Fibroblast of peridontal ligament (primary cell): ENCODE data around the gene HSPB2.
"Not testable (repeated sequence)": the region's sequence is repeated elsewhere in the genome, so short reads cannot be mapped to it uniquely, and the experiment has no call there.

Source experiments
- DNase-seq: peaks from one replicate; pipeline ENCODE4 v3.0.0-alpha.2; 2010; ENCODE audit errors: extremely low read depth

The HSPB2 gene, protein sequence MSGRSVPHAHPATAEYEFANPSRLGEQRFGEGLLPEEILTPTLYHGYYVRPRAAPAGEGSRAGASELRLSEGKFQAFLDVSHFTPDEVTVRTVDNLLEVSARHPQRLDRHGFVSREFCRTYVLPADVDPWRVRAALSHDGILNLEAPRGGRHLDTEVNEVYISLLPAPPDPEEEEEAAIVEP

DNA sequence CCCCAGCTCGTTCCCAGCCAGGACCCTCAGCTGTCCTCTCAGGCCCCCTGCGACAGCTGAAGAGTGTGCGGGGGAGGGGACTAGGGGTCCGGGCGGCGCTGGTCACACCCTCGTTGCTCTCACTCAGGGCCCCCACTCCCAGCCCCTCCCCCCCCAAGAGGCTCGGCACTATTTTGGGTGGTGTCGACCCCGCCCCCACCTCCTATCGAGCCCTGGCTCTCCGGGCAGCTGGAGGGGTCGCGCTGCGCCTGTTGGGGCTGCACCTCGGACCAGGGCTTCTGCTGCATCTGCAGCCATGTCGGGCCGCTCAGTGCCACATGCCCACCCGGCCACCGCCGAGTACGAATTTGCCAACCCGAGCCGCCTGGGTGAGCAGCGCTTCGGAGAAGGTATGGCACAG, at the start of gene HSPB2:
TSS of gene HSPB2 (plus strand) at position 200 of the 400 bp plus-strand sequence. CDS start at position 296, 96 bp downstream.
- no peak for DNase-seq

DNA sequence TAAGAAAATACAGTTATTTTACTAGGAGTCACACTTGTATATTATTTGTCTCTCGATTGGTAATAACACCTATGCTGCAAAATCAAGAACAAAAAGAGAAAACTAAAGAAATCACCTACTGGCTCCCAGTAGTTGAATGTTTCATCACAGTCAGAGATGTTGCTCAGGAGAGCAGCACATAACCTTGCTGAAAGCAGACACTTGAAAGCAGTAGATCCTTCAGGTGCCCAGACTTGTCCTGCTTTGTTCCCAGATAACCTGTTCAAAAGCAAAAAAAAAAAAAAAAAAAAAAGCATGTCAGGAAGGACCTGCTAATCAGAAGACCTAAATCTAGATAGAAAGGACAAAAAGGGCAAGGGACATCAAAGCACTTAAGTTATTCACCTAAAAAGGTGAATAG, 42.4 kb upstream of the HSPB2 start:
- no peak for DNase-seq

DNA sequence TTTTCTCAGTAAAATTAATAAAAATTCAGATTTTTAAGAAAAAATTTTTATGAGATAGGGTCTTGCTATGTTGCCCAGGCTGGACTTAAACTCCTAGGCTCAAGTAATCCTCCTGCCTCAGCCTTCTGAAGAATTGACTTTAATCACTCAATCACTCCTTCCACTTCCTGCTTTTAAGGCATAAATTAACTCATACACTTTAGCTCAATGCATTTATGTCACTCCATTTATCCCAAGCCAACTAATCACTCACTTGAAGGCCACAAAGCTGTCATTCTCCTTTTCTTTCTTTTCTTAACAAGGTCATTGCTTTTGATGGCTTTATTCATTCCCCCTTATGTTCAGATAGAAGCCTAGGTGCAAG, 42.0 kb upstream of the HSPB2 start:
- no peak for DNase-seq

DNA sequence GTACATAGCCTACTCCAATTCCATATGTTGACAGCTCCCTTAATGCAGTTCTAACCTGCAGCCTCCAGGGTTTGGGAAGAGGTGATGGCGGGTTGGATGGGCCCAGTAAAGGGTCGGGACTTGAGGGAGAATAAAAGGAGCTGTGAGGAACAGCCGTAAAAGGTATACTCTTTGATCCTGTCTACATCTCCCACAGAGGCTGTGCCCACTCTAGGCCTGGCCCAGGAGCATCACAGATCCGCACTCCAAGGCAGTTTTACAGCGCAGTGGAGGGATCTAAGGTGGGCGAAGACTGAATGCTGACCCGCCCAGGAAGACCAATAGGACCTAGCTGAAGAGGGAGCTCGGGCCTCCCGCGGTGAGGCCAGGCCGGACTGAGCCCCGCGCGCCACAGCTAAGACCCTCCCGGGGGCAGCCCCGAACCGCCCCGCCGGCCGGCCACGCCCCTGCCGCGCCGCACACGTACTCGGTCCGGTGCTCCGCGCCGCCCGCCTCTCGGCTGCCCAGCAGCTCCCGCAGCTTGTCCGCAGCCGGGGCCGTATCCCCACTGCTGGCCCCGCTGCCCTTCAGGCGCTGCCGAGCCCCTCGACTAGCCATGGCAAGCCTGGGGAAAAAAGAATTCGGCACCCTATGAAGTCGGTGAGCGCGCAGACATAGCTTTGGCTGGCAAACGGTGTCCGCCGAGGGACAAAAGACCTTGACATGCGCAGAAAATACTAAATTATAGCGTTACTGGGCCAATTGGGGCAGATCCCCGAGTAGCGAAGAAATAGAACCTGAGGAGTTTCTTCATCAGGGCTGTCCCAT, 41.4 kb upstream of the HSPB2 start, which contains the start of gene ALG9:
TSS of gene ALG9 (minus strand) at position 696 of the 807 bp plus-strand sequence. CDS start at position 597, 99 bp downstream.
- DNase-seq = peak; percentile 86

DNA sequence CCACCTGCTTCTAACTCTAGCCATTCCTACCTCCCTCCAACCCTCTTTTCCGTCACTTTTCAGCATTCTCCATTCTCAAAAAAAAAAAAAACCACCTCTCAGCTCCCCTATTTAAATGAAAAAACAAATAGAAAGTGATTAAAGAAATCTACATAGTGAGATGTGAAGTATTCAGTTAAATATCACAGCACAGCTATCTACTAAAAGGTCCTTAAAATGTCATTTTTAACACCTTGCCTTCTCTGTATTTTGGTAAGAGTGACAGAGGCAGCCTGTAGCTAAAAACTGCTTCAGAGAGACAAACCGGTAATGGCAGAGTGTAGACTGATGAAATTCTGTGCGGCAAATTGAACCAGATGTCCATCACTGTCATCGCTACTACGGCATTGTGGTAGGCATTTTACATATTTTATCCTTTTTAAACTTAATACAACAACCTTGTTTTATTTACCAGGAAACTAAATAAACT, 40.8 kb upstream of the HSPB2 start:
- DNase-seq = no peak

DNA sequence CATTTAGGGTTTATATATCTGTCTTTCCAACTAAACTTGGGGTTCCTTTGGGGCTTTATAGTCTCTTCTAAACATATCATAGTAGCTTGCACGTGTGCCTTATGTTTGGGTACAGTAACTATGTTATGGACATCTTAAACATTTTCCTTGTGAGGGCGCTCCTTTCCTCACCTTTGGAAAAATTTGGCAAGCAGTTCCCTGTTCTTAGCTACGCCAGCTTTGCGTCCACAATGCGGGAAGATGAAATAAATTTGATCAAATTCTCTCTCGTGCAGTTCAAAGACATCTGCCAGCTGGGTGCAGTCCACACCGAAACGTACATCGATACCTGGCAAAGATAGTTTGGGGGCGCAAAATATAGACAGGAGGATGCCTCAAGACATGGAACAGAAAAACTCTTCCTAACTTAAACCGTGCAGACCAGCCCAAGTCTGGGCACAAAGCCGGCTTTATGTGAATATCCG, 34.1 kb upstream of the HSPB2 start:
- DNase-seq = peak; percentile 18

DNA sequence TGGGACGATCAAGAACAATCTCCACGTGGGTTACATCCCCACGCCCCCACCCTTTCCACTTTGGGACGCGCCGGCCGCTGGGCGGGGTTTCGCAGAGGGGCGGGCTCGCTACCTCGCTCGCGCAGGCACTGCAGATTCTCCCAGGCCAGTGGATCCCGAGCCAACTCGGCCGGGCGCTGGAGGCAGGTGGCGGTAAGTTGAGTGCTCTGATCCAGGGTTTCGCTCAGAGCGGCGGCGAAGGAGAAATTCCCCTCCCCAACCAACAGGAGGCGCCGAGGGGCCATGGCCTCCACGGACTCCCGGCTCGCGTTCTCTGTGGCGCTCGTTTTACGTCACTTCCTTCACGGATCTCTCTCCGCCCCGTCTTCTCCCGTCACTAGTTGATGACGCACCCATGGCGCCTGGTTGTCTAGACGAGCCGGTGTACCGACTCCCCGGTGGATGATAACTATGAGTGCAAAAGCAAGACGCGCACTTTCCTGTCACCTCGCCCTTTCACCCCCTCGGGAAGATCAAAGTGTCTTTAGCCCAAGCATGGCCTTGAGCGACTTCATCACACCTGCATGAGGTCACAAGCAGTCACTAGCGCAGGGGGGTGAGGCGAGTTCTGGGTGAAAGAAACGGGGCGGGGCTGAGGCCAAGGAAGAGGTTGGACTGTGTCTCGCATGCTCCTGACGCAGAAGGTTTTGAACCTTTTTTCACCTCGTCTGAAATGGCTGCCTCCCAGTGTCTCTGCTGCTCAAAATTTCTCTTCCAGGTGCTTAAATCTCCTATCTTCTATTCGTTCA, 33.5 kb upstream of the HSPB2 start, which contains the start of the genes CFAP68 and FDXACB1:
TSS of gene CFAP68 (plus strand) at position 693 of the 788 bp plus-strand sequence. CDS start at position 713, 20 bp downstream.
TSS of gene FDXACB1 (minus strand) at position 317 of the 788 bp plus-strand sequence. CDS start at position 284, 33 bp downstream.
- peak; percentile 98 for DNase-seq

DNA sequence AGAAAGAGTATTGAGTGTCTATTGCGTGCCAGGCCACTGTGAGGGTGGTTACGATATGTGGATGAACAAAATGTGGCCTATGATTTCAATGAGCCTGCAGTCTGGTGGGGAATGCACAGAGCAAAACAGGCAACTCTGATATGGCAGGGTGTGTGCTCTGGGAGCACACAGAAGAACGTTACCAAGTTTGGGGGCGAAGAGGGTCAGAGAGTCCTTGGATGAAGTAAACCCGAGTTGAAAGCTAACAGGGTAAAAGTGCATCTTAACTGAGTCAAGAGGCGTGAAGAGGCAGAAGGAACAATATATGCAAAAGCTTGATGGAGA, 32.9 kb upstream of the HSPB2 start:
- no peak for DNase-seq

DNA sequence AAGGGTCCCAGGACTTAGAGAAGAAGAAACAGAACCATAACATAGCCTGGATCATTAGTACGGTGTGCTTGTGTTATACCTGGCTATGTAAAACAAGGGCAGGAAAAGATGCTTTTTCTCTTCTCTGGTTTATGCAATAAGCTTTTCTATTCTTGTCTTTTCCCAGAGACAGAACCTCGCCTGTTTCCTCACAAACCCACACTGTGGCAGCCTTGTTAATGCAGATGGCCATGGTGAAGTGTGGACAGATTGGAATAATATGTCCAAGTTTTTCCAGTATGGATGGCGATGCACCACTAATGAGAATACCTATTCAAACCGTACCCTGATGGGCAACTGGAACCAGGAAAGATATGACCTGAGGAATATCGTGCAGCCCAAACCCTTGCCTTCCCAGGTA, 30.3 kb upstream of the HSPB2 start:
- DNase-seq = no peak

DNA sequence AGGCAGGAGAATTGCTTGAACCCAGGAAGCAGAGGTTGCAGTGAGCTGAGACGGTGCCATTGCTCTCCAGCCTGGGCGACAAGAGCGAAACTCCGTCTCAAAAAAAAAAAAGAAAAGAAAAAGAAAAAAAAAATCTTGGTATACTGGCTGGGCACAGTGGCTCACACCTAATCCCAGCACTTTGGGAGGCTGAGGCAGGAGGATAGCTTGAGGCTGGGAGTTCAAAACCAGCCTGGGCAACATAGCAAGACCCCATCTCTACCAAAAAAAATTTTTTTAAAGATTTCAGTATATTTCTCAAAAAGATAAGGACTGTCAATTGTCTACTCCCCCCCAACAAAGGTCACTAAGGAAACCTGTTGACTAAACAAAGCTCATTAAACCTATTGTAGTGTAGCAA, 27.5 kb upstream of the HSPB2 start:
- not testable (repeated sequence) for DNase-seq

DNA sequence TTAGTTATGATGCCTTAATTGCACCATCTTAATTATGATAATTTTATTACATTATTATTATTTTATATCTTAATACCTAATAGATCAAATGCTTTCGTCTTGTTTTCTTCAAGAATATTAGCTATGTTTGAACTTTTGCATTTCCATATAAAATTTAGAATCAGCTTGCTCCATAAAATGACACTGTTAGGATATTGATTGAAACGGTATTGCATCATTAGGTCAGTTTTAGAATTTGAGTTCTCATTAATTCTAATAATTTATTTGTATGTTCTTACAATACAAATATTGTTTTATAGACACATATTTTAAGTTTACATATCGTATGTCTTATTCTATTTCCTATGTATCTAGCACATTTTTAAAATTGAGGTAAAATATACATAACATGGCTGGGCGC, 26.5 kb upstream of the HSPB2 start:
- no peak for DNase-seq

DNA sequence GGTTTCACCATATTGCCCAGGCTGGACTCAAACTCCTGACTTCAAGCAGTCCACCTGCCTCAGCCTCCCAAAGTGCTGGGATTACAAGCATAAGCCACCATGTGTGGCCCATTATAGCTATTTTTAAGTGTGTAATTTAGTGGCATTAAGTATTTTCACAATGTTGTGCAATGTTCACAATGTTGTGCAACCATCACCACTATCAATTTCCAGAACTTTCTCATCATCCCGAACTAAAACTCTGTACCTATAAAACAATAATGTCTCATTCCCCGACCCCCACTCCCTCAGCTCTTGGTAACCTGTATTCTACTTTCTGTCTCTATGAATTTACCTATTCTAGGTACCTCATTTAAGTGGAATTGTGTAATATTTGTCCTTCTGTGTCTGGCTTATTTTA, 25.7 kb upstream of the HSPB2 start:
- no peak for DNase-seq

DNA sequence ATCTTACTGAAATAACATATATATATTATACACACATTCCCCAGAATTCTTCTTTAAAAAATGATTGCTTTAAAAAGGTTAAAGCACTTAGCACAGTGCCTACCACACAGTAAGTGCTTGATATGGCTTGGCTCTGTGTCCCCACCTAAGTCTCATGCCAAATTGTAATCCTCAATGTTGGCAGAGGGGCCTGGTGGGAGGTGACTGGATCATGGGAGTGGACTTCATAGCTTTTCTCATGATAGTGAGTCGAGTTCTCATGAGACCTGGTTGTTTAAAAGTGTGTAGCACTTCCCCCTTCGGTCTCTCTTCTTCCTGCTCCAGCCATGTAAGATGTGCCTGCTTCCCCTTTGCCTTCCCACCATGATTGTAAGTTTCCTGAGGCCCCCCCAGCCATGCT, 7.1 kb upstream of the HSPB2 start:
- DNase-seq = peak; percentile 66

DNA sequence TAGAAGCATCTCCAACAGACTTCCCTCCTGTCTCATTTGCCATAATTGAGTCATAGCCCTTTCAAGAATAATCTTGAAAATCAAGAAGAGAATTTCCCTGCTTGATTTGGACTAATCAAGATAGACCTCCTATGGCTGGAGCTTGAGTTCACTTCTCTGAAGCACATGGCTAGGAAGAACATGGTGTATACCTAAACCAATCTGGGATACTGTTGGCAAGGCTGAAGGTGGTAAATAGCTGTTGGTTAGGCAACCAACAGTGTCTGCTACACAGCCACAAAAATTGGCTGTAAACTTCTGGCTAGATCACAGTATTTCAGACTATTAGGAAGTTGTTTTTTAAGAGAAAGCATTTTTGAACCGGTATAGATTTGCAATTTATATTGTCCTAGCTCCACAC, 5.9 kb upstream of the HSPB2 start:
- DNase-seq = no peak

DNA sequence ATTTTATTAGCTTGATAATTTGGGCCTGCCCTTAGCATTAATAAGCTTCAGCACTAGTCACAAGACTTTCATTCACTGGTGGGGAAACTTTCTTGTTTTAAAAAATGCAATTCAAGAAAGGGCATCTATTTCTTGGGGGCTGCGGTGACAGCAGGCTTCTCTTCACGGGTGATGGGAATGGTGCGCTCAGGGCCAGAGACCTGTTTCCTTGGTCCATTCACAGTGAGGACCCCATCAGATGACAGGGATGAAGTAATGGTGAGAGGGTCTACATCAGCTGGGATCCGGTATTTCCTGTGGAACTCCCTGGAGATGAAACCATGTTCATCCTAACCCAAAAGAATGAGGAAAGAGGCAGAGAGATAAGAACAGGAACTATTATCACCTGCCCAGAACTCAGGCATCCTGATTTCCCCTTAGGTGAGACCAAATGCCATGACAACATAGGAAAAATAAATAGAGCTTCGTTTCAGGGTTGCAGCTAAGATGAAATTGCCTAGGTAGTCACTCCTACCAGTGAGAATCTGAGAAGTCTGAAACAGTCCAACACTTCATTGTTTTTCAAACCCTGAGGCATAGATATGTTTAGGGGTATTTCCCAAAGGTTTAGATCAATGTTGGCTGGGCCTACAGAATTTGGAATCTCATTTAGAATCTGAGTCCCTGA, 3.8 kb upstream of the HSPB2 start:
- no peak for DNase-seq

DNA sequence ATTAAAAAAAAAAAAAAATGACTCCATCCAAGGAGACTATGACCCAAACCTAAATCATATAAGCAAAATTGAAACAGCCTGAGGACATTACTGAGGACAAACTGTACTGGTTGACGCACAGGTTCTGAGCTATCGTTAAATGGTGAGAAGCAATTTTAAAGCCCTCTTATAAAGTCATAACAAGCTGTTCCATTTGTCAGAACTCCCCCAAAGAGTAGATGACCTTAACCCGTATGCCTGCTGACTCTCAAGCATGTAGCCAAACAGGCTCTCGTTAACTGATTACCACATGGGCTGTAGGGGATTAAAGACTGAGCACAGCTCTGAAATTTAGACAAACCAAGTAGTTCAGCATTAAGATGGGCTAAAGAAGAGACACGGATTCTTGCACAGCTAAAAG, 3.2 kb upstream of the HSPB2 start:
- DNase-seq = no peak

DNA sequence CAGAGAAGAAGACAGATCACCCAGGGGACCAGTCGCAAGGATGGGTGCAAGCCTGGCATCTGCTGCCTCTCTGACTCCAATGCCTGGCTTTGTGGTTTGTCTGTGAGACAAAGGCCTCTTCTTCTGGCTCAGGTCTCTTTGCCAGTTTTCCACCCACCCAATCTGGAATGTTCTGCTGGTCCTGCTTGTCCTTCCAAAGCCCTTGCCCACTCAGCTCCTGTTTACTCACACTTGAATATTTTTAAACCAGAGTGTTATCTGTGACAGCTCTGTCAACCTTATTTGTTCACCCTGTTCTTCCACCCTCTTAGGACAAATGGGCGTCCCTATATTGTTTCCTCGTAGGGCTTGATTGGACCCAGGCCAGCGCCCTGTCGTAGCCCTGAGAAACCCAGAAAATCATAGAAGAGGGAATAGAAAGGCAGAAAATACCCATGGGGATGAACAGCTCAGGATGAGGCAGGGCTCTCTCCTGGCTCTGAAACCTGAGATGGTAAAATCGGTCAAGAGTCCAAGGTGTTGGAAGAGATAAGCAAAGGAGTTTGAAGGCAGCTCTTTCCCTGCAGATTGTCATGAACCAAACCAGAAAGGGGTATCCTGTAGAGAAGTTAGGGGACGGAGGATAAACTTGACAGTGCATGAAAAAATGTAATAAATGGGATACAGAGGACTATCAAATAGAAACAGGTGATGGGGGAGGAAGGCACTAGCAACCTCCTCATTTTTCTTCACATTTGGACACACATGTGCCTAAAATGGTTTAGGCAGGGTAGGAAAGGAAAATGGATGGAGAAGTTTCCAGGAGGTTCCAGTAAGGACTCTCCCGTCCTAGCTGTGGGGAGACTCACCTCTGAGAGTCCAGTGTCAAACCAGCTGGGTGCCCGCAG, 1.6 kb upstream of the HSPB2 start:
- DNase-seq = no peak

DNA sequence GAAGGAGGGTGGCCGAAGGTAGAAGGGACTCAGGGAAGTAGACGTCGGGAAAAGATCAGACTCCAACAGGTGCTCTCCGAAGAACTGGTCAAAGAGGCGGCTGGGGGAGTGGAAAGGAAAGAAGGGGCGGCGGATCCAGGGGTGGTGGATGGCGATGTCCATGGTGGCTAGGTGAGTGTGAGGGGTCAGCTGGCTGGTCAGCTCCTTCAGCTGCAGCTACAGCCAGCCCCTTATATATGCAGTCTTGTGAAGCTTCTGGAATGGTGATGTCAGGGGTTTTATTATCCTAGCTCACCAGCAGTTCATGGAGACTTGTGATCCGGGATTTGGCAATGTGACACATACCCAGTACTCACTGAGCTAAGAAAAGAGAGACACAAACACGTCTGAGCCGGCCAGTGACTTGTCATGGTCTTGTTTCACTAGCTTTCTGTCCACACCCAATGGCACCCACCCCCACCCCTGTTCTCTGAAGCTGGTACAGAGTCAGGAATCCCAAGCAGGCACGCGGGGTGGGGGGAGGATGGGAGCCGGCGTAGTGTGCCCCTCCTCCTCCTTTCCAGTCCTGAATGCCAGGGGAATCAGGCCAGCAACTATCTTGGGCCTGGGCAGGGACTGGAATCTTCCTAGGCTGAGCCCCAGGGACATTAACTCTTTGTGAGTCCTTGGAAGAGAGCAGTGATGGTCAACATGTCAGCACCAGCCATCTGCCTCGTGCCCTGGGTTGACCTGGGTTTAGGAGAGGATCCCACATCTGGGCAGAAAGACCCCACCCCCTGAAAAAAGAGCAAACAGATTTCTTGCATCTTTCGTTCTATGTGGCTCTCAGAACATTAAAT, 752 bp upstream of the HSPB2 start, which contains the start of gene CRYAB:
TSS of gene CRYAB (minus strand) at position 208 of the 839 bp plus-strand sequence. CDS start at position 162, 46 bp downstream.
- peak; percentile 90 for DNase-seq

DNA sequence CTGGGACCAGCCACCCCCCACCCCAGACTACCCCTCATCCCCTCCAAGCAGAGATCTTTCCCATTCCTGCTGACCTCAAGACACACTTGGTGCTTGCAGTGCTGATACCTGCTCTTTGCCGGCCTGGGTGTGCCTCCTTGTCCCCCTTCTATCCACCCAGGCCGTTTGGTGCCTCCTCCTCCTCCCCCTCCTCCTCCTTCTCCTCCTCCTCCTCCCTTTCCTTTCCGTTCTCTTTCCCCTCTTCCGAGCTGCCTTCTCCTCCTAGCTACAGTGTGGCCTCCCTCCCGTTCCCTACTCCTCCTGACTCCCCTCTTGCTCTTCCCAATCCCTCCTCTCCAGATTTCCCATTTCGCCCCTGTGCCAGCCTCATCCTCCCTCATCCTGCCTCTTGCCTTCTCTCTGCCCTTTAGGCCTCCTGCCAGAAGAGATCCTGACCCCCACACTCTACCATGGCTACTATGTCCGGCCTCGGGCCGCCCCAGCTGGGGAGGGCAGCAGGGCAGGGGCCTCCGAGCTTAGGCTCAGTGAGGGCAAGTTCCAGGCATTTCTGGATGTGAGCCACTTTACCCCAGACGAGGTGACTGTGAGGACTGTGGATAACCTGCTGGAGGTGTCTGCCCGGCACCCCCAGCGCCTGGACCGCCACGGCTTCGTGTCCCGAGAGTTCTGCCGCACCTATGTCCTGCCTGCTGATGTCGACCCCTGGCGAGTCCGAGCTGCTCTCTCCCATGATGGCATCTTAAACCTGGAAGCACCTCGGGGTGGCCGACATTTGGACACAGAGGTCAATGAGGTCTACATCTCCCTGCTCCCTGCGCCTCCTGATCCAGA, 712 bp downstream of the HSPB2 start:
- no peak for DNase-seq
